Islet precursor cell (in vitro differentiated cells): ENCODE data around the gene DEFB132.
"Not testable (repeated sequence)": the region's sequence is repeated elsewhere in the genome, so short reads cannot be mapped to it uniquely, and the experiment has no call there.

Experiments used
- DNase-seq: peaks from one replicate; pipeline ENCODE4 v3.0.0-alpha.2; 2018

DEFB132 gene

GRCh38 chr20:257419-257818 is at the start of gene DEFB132:
Gene DEFB132, plus strand, starts transcription at chr20:257724. Its CDS starts 55 bp downstream, at chr20:257779.
- DNase-seq, result no peak

DNA sequence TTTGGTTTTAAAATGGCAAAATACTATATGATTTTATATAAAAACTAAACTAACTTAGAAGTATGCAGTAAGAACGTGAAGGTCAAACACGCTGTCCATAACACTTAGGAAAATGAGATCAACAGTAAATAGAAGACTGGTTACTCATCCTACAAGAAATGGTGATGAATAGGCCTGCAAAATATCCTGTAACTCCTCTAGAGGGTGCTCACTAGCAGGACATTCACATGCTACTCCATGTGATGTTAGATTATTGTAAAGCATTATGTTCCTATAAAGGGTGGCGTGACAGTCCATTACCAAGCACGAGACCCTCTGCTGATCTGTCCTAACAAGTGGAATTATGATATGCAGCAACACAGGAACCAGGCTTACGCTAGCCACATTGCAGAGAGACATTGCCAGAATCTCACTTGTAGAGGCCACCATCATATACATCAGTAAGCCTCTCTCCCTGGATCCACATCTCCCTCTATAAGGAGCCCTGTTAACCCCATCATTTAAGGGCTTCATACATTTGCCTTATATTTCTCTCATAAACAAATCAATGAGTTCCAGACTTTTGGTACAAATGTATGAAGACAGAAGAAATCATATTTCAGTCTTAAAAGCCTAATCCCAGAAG is 48.5 kb upstream of the DEFB132 start:
- no peak for DNase-seq

- DNase-seq, result no peak
Measured at GRCh38 chr20:210809-211502, 46.6 kb upstream of the DEFB132 start.

DNA sequence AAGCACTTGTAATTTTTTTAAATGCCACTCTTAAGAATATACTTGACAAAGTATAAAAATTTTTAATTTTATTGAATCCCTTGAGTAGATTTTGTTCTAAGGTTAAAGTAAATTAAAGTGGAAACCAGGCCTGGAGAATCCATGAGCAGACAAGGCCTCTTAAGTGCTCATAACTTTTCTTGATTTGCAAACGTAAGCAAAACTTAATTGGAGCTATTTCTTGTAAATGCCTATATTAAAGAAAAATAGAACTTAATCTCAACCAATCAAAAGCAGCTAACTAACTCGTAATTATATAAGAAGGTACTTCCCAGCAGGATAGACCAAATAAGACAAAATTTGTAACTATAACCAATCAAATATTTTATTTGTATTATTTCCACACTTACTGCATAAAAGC is 43.1 kb upstream of the DEFB132 start:
- no peak for DNase-seq

- no peak for DNase-seq
Measured at GRCh38 chr20:215796-216195, 41.7 kb upstream of the DEFB132 start.

DNA sequence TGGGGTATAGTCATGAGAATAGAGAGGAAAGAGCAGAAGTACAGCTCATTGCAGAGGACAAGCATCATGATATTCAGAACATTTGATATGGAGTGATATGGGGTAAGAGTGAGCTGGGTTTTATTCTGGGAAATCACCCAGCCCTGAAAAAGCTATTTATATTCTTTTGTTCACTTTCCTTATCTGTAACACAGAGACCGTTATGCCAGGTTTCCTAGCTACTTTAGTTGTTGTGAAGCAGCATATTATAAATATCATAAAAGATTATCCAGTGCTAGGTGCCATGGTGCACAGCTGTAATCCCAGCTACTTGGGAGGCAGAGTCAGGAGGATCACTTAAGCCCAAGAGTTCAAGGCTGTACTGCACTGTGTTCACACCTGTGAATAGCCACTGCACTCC is 40.3 kb upstream of the DEFB132 start:
- DNase-seq, result no peak

- DNase-seq, result no peak
Measured at GRCh38 chr20:219290-220115, 38.0 kb upstream of the DEFB132 start.

DNA sequence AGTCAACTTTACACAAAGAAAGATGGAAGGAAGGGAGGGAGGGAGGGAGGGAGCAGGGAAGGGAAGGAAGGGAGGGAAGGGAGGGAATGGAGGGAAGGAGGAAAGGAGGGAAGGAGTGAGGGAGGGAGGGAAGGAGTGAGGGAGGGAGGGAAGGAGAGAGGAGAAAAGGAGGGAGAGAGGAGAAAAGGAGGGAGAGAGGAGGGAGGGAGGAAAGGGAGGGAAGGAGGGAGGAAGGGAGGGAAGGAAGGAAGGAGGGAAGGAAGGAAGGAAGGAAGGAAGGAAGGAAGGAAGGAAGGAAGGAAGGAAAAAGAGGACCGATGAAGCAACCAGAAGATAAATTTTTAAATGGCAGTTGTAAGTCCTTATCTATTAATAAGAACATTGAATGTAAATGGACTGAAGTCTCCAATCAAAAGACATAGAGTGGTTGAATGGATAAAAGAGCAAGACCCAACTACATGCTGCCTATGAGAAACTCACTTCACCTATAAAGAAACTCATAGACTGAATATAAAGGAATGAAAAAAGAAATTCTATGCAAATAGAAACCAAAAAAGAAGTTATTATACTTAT is 36.2 kb upstream of the DEFB132 start:
- DNase-seq, result no peak

- DNase-seq, result not testable (repeated sequence)
Measured at GRCh38 chr20:225879-226278, 31.6 kb upstream of the DEFB132 start.

DNA sequence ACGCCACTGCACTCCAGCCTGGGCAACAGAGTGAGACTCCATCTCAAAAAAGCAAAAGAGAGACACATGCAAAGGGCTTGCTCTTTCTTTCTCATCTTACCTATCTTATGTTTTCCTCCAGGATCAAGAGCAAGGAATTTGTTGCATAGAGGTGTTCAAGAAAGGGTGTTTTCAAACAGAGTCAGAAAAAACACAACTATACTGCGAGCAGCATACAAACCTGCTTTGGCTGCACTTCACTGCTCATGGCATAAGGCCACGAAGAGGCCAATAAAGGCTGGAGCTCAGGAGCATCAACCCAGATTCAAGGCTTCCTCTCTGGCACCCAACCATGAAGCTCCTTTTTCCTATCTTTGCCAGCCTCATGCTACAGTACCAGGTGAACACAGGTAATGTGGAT is 30.6 kb upstream of the DEFB132 start, which contains the start of gene DEFB129:
Gene DEFB129, plus strand, starts transcription at position 301 of the 400 bp plus-strand sequence. Its CDS starts 31 bp downstream, at position 332.
- no peak for DNase-seq

DNA sequence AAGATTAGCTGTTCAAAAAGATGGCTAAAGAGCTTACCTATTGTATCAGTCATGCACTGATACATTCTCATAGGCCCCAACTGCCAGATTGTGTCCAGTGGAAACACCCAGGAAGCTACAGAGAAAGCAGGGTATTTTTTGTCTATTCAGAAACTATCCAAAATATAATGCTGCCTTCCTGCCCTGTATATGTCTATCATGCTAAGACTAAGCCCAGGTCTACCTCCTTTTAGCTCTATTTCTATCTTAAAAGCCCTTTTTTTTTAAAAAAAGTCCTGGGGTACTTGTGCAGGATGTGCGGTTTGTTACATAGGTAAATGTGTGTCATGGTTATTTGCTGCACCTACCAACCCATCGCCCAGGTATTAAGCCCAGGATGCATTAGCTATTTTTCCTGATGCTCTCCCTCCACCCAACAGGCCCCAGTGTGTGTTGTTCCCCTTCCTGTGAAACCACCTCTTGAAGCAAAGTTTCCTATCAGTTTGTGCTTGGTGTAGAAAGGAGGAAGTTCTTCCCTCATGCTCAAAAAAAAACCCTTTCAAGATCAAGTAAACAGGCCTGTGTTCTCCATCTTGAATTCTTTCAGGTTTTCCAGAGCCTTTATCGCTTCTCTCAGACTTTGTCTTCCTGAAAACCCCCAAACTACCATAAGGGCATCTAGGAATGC is 30.0 kb upstream of the DEFB132 start:
- DNase-seq, result no peak

DNA sequence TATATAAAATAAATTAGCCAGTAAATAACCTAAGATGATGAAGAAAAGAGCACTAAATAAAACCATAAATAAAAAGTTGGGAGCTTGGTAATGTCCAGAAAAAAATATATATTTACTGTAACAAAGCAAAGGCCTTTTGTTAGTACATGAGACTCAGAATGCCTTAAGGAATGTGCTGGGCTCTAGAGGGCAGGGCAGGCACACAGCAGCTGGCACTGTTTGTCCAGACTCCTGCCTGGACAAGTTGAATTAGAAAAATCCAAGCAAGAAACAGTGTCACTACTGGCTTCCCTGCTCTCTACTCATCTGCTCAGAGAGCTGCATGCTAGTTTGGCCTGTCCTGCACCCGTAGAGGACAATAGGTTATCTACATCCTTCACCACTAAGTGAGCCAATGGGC is 21.6 kb upstream of the DEFB132 start:
- DNase-seq, result no peak

GRCh38 chr20:237489-237888 is 20.0 kb upstream of the DEFB132 start:
- DNase-seq, result no peak

GRCh38 chr20:237929-238328 is 19.6 kb upstream of the DEFB132 start:
- DNase-seq, result no peak

DNA sequence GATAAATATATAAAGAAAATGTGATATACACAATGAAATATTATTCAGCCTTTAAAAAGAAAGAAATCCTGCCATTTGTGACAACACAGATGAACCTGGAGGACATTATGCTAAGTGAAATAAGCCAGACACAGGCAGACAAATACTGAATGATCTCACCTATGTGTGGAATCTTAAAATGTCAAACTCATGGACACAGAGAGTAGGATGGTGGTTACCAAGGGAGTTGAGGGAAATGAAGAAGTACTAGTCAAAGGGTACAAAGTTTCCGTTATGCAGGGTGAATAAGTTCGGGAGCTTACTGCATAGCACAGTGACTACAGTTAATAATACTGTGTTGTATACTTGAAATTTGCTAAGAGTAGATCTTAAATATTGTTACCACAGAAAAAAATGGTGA is 14.6 kb upstream of the DEFB132 start:
- no peak for DNase-seq

GRCh38 chr20:251354-251753 is 6.2 kb upstream of the DEFB132 start:
- no peak for DNase-seq

GRCh38 chr20:252801-253200 is 4.7 kb upstream of the DEFB132 start:
- DNase-seq, result no peak

DNA sequence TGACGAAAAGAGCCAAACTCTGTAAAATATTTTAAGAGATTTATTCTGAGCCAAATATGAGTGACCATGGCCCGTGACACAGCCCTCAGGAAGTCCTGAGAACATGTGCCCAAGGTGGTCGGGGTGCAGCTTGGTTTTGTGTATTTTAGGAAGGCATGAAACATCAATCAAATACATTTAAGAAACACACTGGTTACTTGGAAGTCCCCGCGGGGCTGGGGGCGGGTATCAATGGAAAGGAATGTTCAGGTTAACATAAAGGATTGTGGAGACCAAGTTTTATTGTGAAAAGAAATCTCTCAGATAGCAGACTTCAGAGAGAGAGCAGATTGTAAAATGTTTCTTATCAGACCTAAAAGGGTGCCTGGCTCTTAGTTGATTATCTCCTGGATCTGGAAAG is 4.1 kb upstream of the DEFB132 start:
- DNase-seq, result not testable (repeated sequence)

- no peak for DNase-seq
Measured at GRCh38 chr20:258269-258858, 840 bp downstream of the DEFB132 start.

GRCh38 chr20:258963-259362 is 1.4 kb downstream of the DEFB132 start:
- DNase-seq, result no peak

DNA sequence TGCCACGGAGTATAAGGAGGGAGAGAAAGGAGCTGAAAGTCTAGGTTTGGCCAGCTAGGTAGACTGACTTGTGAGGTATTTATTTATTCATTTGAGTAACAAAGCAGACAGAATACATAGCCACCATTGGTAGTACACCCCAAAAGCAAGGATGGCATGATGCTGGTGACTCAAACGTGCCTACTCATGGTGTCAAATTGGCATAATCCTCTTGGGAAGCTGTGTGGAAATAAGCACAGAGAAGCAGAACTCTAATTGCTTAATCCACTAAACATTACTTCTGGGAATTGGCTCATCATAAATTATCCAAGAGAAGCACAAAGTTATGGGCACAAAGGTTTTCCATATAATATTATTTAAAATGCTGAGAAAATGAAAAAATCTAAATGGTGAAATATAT is 2.5 kb downstream of the DEFB132 start:
- no peak for DNase-seq

- DNase-seq, result no peak
Measured at GRCh38 chr20:263701-264100, 6.2 kb downstream of the DEFB132 start.
